ENCODE measurements around the gene NCS1.

The NCS1 gene

GRCh38 chr9:130197386-130197785, 25.2 kb downstream of the NCS1 start:
- DNase-seq (ENCODE audit: low read depth) = no peak
- H3K4me3 ChIP-seq (ENCODE audit: low read length) = no peak overlapping the region
- no peak for TF ChIP-seq CTCF (IDR thresholded peaks at IDR 0.05; ENCODE audit: insufficient read depth, low read depth, low read length, missing control alignments)

- DNase-seq (ENCODE audit: low read depth) = no peak
- H3K4me3 ChIP-seq (ENCODE audit: low read length) = no peak overlapping the region
- TF ChIP-seq CTCF (IDR thresholded peaks at IDR 0.05; ENCODE audit: insufficient read depth, low read depth, low read length, missing control alignments) = no peak
Measured at GRCh38 chr9:130197888-130198287, 25.7 kb downstream of the NCS1 start.

GRCh38 chr9:130198501-130199179, 26.4 kb downstream of the NCS1 start:
- no peak for TF ChIP-seq CTCF (IDR thresholded peaks at IDR 0.05; ENCODE audit: insufficient read depth, low read depth, low read length, missing control alignments)
- DNase-seq (ENCODE audit: low read depth) = no peak
- no peak overlapping the region for H3K4me3 ChIP-seq (ENCODE audit: low read length)

GRCh38 chr9:130199605-130200004, 27.4 kb downstream of the NCS1 start:
- peak; percentile 87 for DNase-seq (ENCODE audit: low read depth)
- H3K4me3 ChIP-seq (ENCODE audit: low read length) = no peak overlapping the region
- TF ChIP-seq CTCF (IDR thresholded peaks at IDR 0.05; ENCODE audit: insufficient read depth, low read depth, low read length, missing control alignments) = no peak

GRCh38 chr9:130200038-130200849, 28.0 kb downstream of the NCS1 start:
- no peak for DNase-seq (ENCODE audit: low read depth)
- TF ChIP-seq CTCF (IDR thresholded peaks at IDR 0.05; ENCODE audit: insufficient read depth, low read depth, low read length, missing control alignments) = no peak
- no peak overlapping the region for H3K4me3 ChIP-seq (ENCODE audit: low read length)

- DNase-seq (ENCODE audit: low read depth) = peak; percentile 74
- TF ChIP-seq CTCF (IDR thresholded peaks at IDR 0.05; ENCODE audit: insufficient read depth, low read depth, low read length, missing control alignments) = no peak
- no peak overlapping the region for H3K4me3 ChIP-seq (ENCODE audit: low read length)
Measured at GRCh38 chr9:130201399-130201873, 29.2 kb downstream of the NCS1 start.

Measured in epithelial cell of esophagus (primary cell).